Omental fat pad (tissue), 4 donors: ENCODE measurements around the gene MYO18A. TPM values are rescaled to one million over a fixed set of nuclear protein-coding genes. Genes with fewer than 3 reads are reported as not detected.
A peak's percentile ranks its signal among the peaks of the same experiment; 100 is the strongest.
"Not testable (repeated sequence)": the region's sequence is repeated elsewhere in the genome, so short reads cannot be mapped to it uniquely, and the experiment has no call there.

ENCODE experiments used
- ATAC-seq: fragments of 150-250 bp; one replicate; pipeline ENCODE4 v1.9.1; 2016; ENCODE audit warnings: mild to moderate bottlenecking, moderate library complexity; ENCODE audit not compliant: low FRiP score
- DNase-seq: peaks from one replicate; pipeline ENCODE4 v3.0.0-alpha.2; 2019; ENCODE audit warnings: low spot score
- CTCF ChIP-seq, 3 donors: fragments of 450-650 bp; IDR thresholded peaks; one replicate each; pipeline ENCODE4 v1.5.1; 2016 to 2017; ENCODE audit warnings: antibody characterized with exemption in 3 of 3, mild to moderate bottlenecking in 3 of 3, moderate library complexity in 2 of 3
- total RNA-seq, 4 donors: library from RNA; depleted of rRNA; stranded (reverse); fragments of >200 nt; gene quantifications; one replicate each; pipeline ENCODE4 v1.1.0, GENCODE V29; 2016

Gene MYO18A
- total RNA-seq: 10 to 100 TPM; 33.1 to 99.0 (median 50.6) TPM

- DNase-seq (no peak), ATAC-seq (peak; percentile 85)
- TF ChIP-seq CTCF (IDR thresholded peaks at IDR 0.05): peak in 2 of 3 donors; percentile 53 to 88
These were observed at the start of gene MYO18A for GRCh38 chr17:29180034-29180787. MYO18A (minus strand) TSS chr17:29180398; CDS start chr17:29166940, 13,458 bp downstream.

- no peak for TF ChIP-seq CTCF (IDR thresholded peaks at IDR 0.05)
- DNase-seq (no peak), ATAC-seq (no peak)
These were observed 45.2 kb upstream of the MYO18A start for GRCh38 chr17:29225396-29225795.

- not testable (repeated sequence) for DNase-seq, ATAC-seq
These were observed 41.1 kb upstream of the MYO18A start for GRCh38 chr17:29221338-29221737.

- DNase-seq (peak; percentile 75), ATAC-seq (peak; percentile 89)
- peak in 1 of 3 donors; percentile 60 for TF ChIP-seq CTCF (IDR thresholded peaks at IDR 0.05)
These were observed 39.3 kb upstream of the MYO18A start for GRCh38 chr17:29219378-29220047.

- ATAC-seq: no peak
- no peak for TF ChIP-seq CTCF (IDR thresholded peaks at IDR 0.05)
- no peak for DNase-seq
These were observed 36.7 kb upstream of the MYO18A start for GRCh38 chr17:29216856-29217255.

GRCh38 chr17:29216181-29216580 is 36.0 kb upstream of the MYO18A start:
- no peak for ATAC-seq
- TF ChIP-seq CTCF (IDR thresholded peaks at IDR 0.05): no peak
- no peak for DNase-seq

- no peak for ATAC-seq
- no peak for TF ChIP-seq CTCF (IDR thresholded peaks at IDR 0.05)
- no peak for DNase-seq
These were observed 35.5 kb upstream of the MYO18A start for GRCh38 chr17:29215717-29216116.
